K562 (cell line): Measurements from ENCODE around the gene ALDH7A1. TPM values are rescaled to one million over a fixed set of nuclear protein-coding genes. Genes with fewer than 3 reads are reported as not detected.
A peak's percentile ranks its signal among the peaks of the same experiment; 100 is the strongest.

Experiments
- ARID1B ChIP-seq: fragments of 450-650 bp; IDR thresholded peaks from 2 replicates; pipeline ENCODE4 v1.6.1; 2016; ENCODE audit warnings: antibody characterized with exemption, mild to moderate bottlenecking, inconsistent platforms
- ASH1L ChIP-seq: fragments of 450-650 bp; IDR thresholded peaks from 2 replicates; pipeline ENCODE4 v1.6.1; 2018; ENCODE audit warnings: borderline replicate concordance, mild to moderate bottlenecking, low read depth; ENCODE audit not compliant: partially characterized antibody
- CBFB ChIP-seq: sonication (generic); formaldehyde crosslinking; IDR thresholded peaks from 2 replicates; pipeline ENCODE4 v1.4.0; 2020; ENCODE audit warnings: mild to moderate bottlenecking, missing genetic modification reagents
- CEBPB ChIP-seq: fragments of 450-650 bp; IDR thresholded peaks from 2 replicates; pipeline ENCODE4 v1.6.1; 2016; ENCODE audit warnings: missing genetic modification characterization, missing compliant biosample characterization
- CHD1 ChIP-seq: fragments of 200-600 bp; sonication (generic); IDR thresholded peaks from one replicate; pipeline ENCODE4 v1.6.1; 2012; ENCODE audit warnings: mild to moderate bottlenecking, moderate library complexity, low read length, inconsistent platforms
- FUS ChIP-seq: fragments of 200-400 bp; formaldehyde crosslinking; optimal IDR thresholded peaks from 2 replicates; pipeline ENCODE3; 2017; ENCODE audit warnings: low read depth, low read length
- GABPA ChIP-seq: fragments of 200-800 bp; sonication (Bioruptor generic); conservative IDR thresholded peaks from 2 replicates; pipeline ENCODE4 v1.6.1; 2016; ENCODE audit warnings: low read depth, missing genetic modification characterization, missing compliant biosample characterization
- GATAD2A ChIP-seq: fragments of 450-650 bp; IDR thresholded peaks from 2 replicates; pipeline ENCODE4 v1.6.1; 2017
- KLF13 ChIP-seq: fragments of 450-650 bp; IDR thresholded peaks from 2 replicates; pipeline ENCODE4 v1.6.1; 2016; ENCODE audit warnings: missing genetic modification characterization, low read depth, mild to moderate bottlenecking, missing compliant biosample characterization, moderate library complexity, borderline replicate concordance
- MECOM ChIP-seq: fragments of 250-450 bp; sonication (Bioruptor Pico); IDR thresholded peaks from 2 replicates; pipeline ENCODE4 v1.8.0; 2022; ENCODE audit warnings: inconsistent platforms
- MYC ChIP-seq, 2 experiments: fragments of 250-450 bp in 1 of 2; sonication (Bioruptor Pico) in 1 of 2; IDR thresholded peaks; 2 replicates each; pipeline versions ENCODE4 v1.5.1 to v1.6.1; 2012 to 2021; ENCODE audit warnings: low read depth in 2 of 2, borderline replicate concordance in 1 of 2, improper control_type of control experiment in 1 of 2, low read length in 1 of 2, mild to moderate bottlenecking in 1 of 2, moderate library complexity in 1 of 2
- NEUROD1 ChIP-seq: fragments of 150-350 bp; IDR thresholded peaks from 2 replicates; pipeline ENCODE4 v1.6.1; 2014; ENCODE audit warnings: borderline replicate concordance, low read length, low read depth; ENCODE audit not compliant: partially characterized antibody
- PHF8 ChIP-seq: fragments of 200-600 bp; sonication (generic); IDR thresholded peaks from 2 replicates; pipeline ENCODE4 v1.6.1; 2012; ENCODE audit warnings: mixed run types, mild to moderate bottlenecking, inconsistent platforms, low read length, moderate library complexity, borderline replicate concordance
- PKNOX1 ChIP-seq: fragments of 450-650 bp; IDR thresholded peaks from 2 replicates; pipeline ENCODE4 v1.6.1; 2016
- POLR2AphosphoS5 ChIP-seq: IDR thresholded peaks from 2 replicates; pipeline ENCODE4 v1.6.1; 2011; ENCODE audit warnings: mild to moderate bottlenecking, low read depth, low read length, moderate library complexity; ENCODE audit not compliant: control insufficient read depth, insufficient read depth
- RBM22 ChIP-seq: fragments of 200-400 bp; formaldehyde crosslinking; IDR thresholded peaks from 2 replicates; pipeline ENCODE4 v1.6.1; 2018; ENCODE audit warnings: low read length, low read depth; ENCODE audit not compliant: poor library complexity, severe bottlenecking
- SIN3A ChIP-seq, 2 experiments: fragments of 150-350 bp in 1 of 2; IDR thresholded peaks; 2 replicates each; pipeline ENCODE4 v1.6.1; 2011 to 2016; ENCODE audit warnings: borderline replicate concordance in 2 of 2, low read depth in 2 of 2, low read length in 2 of 2, mild to moderate bottlenecking in 2 of 2, moderate library complexity in 2 of 2; ENCODE audit not compliant: control insufficient read depth in 1 of 2
- SNIP1 ChIP-seq: fragments of 450-650 bp; IDR thresholded peaks from 2 replicates; pipeline ENCODE4 v1.7.1; 2017; ENCODE audit warnings: low read depth, mild to moderate bottlenecking
- STAT5A ChIP-seq: IDR thresholded peaks from 2 replicates; pipeline ENCODE4 v1.6.1; 2012; ENCODE audit warnings: low read length, inconsistent platforms, borderline replicate concordance
- VEZF1 ChIP-seq: fragments of 200-800 bp; sonication (Bioruptor generic); IDR thresholded peaks from 2 replicates; pipeline ENCODE4 v1.6.1; 2017; ENCODE audit warnings: missing genetic modification characterization, missing compliant biosample characterization
- XRCC4 ChIP-seq: IDR thresholded peaks from one replicate; pipeline ENCODE4 v1.6.1; 2011; ENCODE audit not compliant: insufficient read depth, insufficient read length; ENCODE audit errors: extremely low read depth
- ZBTB1 ChIP-seq: sonication (generic); formaldehyde crosslinking; IDR thresholded peaks from 2 replicates; pipeline ENCODE4 v1.8.1; 2023; ENCODE audit warnings: missing genetic modification reagents, low read depth, mild to moderate bottlenecking, borderline replicate concordance
- ZNF165 ChIP-seq: fragments of 250-450 bp; sonication (Bioruptor Pico); IDR thresholded peaks from 2 replicates; pipeline ENCODE4 v1.4.0; 2020; ENCODE audit warnings: borderline replicate concordance
- ZNF212 ChIP-seq: fragments of 450-650 bp; formaldehyde crosslinking; IDR thresholded peaks from 2 replicates; pipeline ENCODE4 v1.4.0; 2020; ENCODE audit warnings: mild to moderate bottlenecking
- ZNF217 ChIP-seq: sonication (generic); formaldehyde crosslinking; IDR thresholded peaks from 2 replicates; pipeline ENCODE4 v1.8.0; 2022; ENCODE audit warnings: mild to moderate bottlenecking, missing genetic modification reagents
- polyA plus RNA-seq, 8 experiments: library from polyadenylated mRNA; depleted of rRNA in 4 of 8; stranded (reverse) in 5 of 8; unstranded in 3 of 8; fragments of >200 nt; fragmentation: Nextera tagmentation in 2 of 8; fragmentation: Illumina TruSeq in 1 of 8; extraction: Ambion mirVana in 2 of 8; extraction: Trizol in 1 of 8; gene quantifications; 2 replicates each; pipeline versions ENCODE4 v1.2.1 to v1.2.3, GENCODE V29; 2011 to 2014; ENCODE audit warnings: inconsistent platforms in 1 of 8, missing spikeins in 1 of 8
- total RNA-seq, 7 experiments: library from RNA; depleted of rRNA in 6 of 7; stranded (reverse); fragments of >200 nt in 6 of 7; fragmentation: Illumina TruSeq in 2 of 7; extraction: Trizol in 2 of 7; gene quantifications; 2 replicates each; pipeline versions ENCODE4 v1.2.1 to v1.2.3, GENCODE V29; 2011 to 2021; ENCODE audit warnings: low replicate concordance in 1 of 7
- TF ChIP-seq, protein P1 (sequence below): sonication (generic); formaldehyde crosslinking; IDR thresholded peaks from 2 replicates; pipeline ENCODE4 v1.8.0; 2022; ENCODE audit warnings: mild to moderate bottlenecking, missing genetic modification reagents

Gene ALDH7A1
- total and polyA plus RNA-seq, 9 of the 15 experiments (the other 6 are each of a cell fraction or from before 2014, with no cell fraction given) = 0.04 to 0.49 TPM; not detected in 7

GRCh38 chr5:126514558-126515141 is 80.4 kb downstream of the ALDH7A1 start (continued):
- peak; percentile 88 for TF ChIP-seq STAT5A
- TF ChIP-seq, protein P1, sequence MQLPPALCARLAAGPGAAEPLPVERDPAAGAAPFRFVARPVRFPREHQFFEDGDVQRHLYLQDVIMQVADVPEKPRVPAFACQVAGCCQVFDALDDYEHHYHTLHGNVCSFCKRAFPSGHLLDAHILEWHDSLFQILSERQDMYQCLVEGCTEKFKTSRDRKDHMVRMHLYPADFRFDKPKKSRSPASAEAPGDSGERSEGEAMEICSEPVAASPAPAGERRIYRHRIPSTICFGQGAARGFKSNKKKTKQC (CRISPR knock-in tag) = no peak
- no peak for TF ChIP-seq ASH1L
- TF ChIP-seq SNIP1 = no peak
- peak; percentile 83 for TF ChIP-seq CEBPB (tag)
- no peak for TF ChIP-seq XRCC4
- no peak for TF ChIP-seq FUS
- no peak for TF ChIP-seq ZNF212 (CRISPR knock-in tag)
- TF ChIP-seq MYC (IDR thresholded peaks at IDR 0.05; ENCODE audit: low read depth, low read length) = no peak
- no peak for TF ChIP-seq MYC (CRISPR knock-in tag; IDR thresholded peaks at IDR 0.05; ENCODE audit: borderline replicate concordance, low read depth)
- TF ChIP-seq MECOM (CRISPR knock-in tag) = peak; percentile 37; the same call in 1 of the 2 replicates
- no peak for TF ChIP-seq ZNF217 (CRISPR knock-in tag)
- no peak for TF ChIP-seq ZBTB1 (CRISPR knock-in tag)
- TF ChIP-seq ZNF165 (CRISPR knock-in tag) = no peak
- peak; percentile 98 for TF ChIP-seq ARID1B
- no peak for TF ChIP-seq CHD1
- TF ChIP-seq CBFB (CRISPR knock-in tag) = no peak
- TF ChIP-seq POLR2AphosphoS5 = peak; percentile 90
- TF ChIP-seq GABPA (tag) = peak; percentile 65
- TF ChIP-seq RBM22 = no peak
- no peak for TF ChIP-seq KLF13 (tag)
- TF ChIP-seq PHF8 = no peak
- TF ChIP-seq SIN3A (IDR thresholded peaks at IDR 0.05; ENCODE audit: borderline replicate concordance in 2 of 2, control insufficient read depth in 1 of 2, low read depth in 2 of 2, low read length in 2 of 2) = no peak; a peak in 1 of 4 replicates
- peak; percentile 81 for TF ChIP-seq NEUROD1
- no peak for TF ChIP-seq GATAD2A
- TF ChIP-seq VEZF1 (CRISPR knock-in tag) = peak; percentile 56
- peak; percentile 89 for TF ChIP-seq PKNOX1
